ENCODE results near the gene NBPF1. TPM values are rescaled to one million over a fixed set of nuclear protein-coding genes. Genes with fewer than 3 reads are reported as not detected.
"Not testable (repeated sequence)": the region's sequence is repeated elsewhere in the genome, so short reads cannot be mapped to it uniquely, and the experiment has no call there.

NBPF1 gene
- total RNA-seq: 10 to 100 TPM in 3 of 4 donors, 1 to 10 TPM in 1; 10.0 to 23.5 (median 10.7) TPM

DNA sequence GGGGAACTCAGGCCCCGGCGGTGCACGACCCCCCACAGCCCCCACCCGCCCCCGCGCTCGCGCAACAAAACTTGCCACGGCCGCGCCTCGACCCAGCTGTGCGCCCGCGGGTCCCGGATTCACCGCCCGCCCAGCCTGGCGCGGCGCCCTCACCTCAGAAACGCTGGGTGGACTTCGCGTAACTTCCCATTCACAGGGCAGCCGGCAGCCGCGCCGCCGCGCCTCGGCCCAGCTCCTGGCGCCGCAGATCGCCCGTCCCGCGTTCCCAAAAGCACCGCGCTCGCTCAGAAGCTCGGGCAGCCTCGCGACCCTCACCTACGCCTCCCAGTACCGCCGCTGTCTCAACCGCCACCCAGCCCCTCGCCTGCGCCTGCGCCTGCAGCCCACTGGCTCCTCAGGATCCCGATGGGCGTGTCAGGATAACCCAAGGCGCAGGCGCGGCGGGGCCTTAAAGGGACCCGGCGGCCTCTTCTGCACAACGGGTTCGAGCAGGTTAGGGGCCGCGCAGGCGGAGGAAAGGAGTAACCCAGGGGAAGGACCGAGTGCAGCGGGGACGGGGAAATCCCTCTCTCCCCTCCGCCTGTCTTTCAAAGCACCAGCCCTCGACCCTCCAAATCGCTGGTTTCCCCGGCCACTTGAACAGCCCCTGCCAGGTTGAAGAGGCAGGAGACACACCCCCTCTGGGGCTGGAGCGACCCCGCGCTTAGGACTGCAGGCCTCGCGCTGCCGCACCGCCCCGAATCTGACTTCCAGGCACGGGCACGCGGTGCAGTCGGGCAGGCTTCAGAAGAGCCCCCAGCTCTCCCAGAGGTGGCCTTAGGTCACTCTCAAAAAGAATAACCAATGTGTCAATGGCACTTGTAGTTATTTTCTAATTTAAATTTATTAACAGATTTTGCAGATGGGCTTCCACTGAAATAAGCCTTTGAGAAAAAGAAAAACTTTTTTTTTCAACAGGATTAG is at the start of gene NBPF1:
NBPF1 (minus strand) TSS at position 380 of the 963 bp plus-strand sequence.
- Histone ChIP-seq H3K4me3 (peak within 1 kb of the TSS; percentile 38 to 68 (median 50)), H3K4me1 (peaks cover 10 to 33% (median 12%) of the 10 kb centered on the region in 3 donors), H3K9me3 (no peaks in the 10 kb centered on the region), H3K36me3 (peaks cover 0 to 17% (median 1%) of the 10 kb centered on the region in 3 donors), H3K27ac (peak within 1 kb of the TSS; percentile 43 to 81 (median 75)), H3K27me3 (peaks cover 0 to 7% (median 0%) of the 10 kb centered on the region in 4 donors)
- TF ChIP-seq POLR2A (IDR thresholded peaks at IDR 0.05): peak in 2 of 4 donors; percentile 86 to 91
- TF ChIP-seq CTCF (IDR thresholded peaks at IDR 0.05): peak in 5 of 6 experiments; percentile 10 to 76 (median 13)
- DNase-seq: peak; percentile 93
- intact Hi-C loops (cut with DNase I): no loop called here
- WGBS, 2 donors: 1% methylated on average over 79 to 82 of the region's 82 CpGs

- H3K27me3 ChIP-seq; H3K36me3 ChIP-seq; H3K27ac ChIP-seq; H3K9me3 ChIP-seq; H3K4me3 ChIP-seq; intact Hi-C loops (cut with DNase I); DNase-seq; H3K4me1 ChIP-seq: not testable (repeated sequence)
- no CpG with 5 or more reads among the region's 32 CpGs for WGBS, 2 donors
Observed at GRCh38 chr1:16658234-16658633, 44.9 kb upstream of the NBPF1 start.

GRCh38 chr1:16656981-16657683 is 43.8 kb upstream of the NBPF1 start:
- H3K4me1 ChIP-seq; H3K4me3 ChIP-seq; H3K36me3 ChIP-seq; H3K9me3 ChIP-seq; DNase-seq; H3K27me3 ChIP-seq; intact Hi-C loops (cut with DNase I); H3K27ac ChIP-seq: not testable (repeated sequence)
- no CpG with 5 or more reads among the region's 14 CpGs for WGBS, 2 donors

DNA sequence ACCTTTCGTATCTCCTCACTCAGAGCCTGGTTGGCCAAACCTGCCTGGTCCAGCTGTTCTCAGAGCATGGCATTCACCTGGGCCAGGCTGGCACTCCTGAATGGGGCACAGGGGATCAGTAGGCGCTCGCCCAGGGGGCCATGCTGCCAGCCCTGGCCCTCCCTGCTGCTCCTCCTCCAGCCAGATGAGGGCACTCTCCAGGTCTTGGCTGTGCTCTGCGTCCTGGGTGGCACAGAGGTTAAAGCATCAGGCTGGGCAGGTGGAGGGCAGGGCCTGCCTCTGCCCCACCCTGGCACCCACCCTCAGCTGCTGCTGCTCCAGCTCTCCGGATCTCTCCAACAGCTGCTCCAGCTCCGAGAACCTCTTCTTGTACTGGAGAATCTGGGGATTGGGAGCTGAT is 43.2 kb upstream of the NBPF1 start:
- H3K27me3 ChIP-seq; H3K4me3 ChIP-seq; DNase-seq; intact Hi-C loops (cut with DNase I); H3K9me3 ChIP-seq; H3K36me3 ChIP-seq; H3K4me1 ChIP-seq; H3K27ac ChIP-seq: not testable (repeated sequence)
- WGBS, 2 donors: no CpG with 5 or more reads among the region's 6 CpGs

GRCh38 chr1:16651560-16651959 is 38.2 kb upstream of the NBPF1 start:
- intact Hi-C loops (cut with DNase I); H3K4me1 ChIP-seq; H3K4me3 ChIP-seq; DNase-seq; H3K27ac ChIP-seq; H3K36me3 ChIP-seq; H3K9me3 ChIP-seq: not testable (repeated sequence)
- peaks cover 0 to 14% (median 0%) of the 10 kb centered on the region in 4 donors for H3K27me3 ChIP-seq
- 82 to 100% methylated on average over 1 of the region's 1 CpG for WGBS, 2 donors

DNA sequence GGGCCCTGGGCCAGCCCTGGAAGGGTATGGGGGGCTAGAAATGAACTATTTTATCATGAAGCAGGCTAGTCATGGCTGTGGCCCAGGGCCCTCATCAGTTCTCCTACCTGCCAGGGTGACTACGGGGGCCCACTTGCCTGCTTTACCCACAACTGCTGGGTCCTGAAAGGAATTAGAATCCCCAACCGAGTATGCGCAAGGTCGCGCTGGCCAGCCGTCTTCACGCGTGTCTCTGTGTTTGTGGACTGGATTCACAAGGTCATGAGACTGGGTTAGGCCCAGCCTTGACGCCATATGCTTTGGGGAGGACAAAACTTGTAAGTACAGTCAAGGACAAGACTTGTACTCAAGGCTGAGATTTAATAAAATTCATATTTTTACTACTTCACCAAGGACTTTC is 36.6 kb upstream of the NBPF1 start:
- 74 to 80% methylated on average over 5 to 8 of the region's 9 CpGs for WGBS, 2 donors
- H3K9me3 ChIP-seq; H3K27ac ChIP-seq; H3K36me3 ChIP-seq; intact Hi-C loops (cut with DNase I); DNase-seq; H3K4me3 ChIP-seq: not testable (repeated sequence)
- peaks cover 0 to 19% (median 0%) of the 10 kb centered on the region in 4 donors for H3K27me3 ChIP-seq
- peaks cover 4 to 16% (median 5%) of the 10 kb centered on the region in 3 donors for H3K4me1 ChIP-seq

DNA sequence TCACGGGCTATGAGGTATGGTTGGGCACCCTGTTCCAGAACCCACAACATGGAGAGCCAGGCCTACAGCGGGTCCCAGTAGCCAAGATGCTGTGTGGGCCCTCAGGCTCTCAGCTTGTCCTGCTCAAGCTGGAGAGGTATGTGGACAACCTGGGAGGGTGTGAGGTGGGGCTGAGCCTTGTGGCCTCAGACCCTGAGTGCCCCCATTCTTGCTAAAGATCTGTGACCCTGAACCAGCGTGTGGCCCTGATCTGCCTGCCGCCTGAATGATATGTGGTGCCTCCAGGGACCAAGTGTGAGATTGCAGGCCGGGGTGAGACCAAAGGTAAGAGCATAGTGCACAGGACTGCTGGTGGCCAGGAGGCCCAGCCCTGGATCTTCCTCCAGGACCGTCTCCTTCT is 36.0 kb upstream of the NBPF1 start:
- intact Hi-C loops (cut with DNase I); H3K36me3 ChIP-seq; H3K9me3 ChIP-seq; DNase-seq; H3K4me3 ChIP-seq; H3K27ac ChIP-seq: not testable (repeated sequence)
- peaks cover 7 to 19% (median 8%) of the 10 kb centered on the region in 3 donors for H3K4me1 ChIP-seq
- WGBS, 2 donors: 100% methylated on average over 3 of the region's 6 CpGs; no CpG with 5 or more reads in 1 of the 2 donors
- H3K27me3 ChIP-seq: peaks cover 0 to 19% (median 0%) of the 10 kb centered on the region in 4 donors

DNA sequence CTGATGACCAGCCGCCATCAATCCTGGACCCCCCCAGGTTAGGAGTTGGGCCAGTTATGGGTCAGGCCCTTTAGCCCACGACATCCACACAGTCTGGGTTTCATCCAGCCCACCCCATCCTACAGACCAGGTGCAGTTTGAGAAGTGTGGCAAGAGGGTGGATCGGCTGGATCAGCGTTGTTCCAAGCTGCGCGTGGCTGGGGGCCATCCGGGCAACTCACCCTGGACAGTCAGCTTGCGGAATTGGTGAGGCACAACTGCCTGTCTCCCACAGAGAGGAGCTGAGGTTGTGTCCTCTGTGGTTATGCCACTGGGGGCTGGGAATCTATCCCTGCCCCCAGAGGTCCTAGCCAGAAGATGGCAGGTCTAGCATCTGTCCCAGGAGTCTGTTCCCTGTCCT is 35.4 kb upstream of the NBPF1 start:
- H3K27ac ChIP-seq; H3K9me3 ChIP-seq; intact Hi-C loops (cut with DNase I); H3K4me3 ChIP-seq; DNase-seq; H3K36me3 ChIP-seq: not testable (repeated sequence)
- Histone ChIP-seq H3K27me3 (peaks cover 0 to 19% (median 0%) of the 10 kb centered on the region in 4 donors), H3K4me1 (peaks cover 9 to 24% (median 10%) of the 10 kb centered on the region in 3 donors)
- no CpG with 5 or more reads among the region's 8 CpGs for WGBS, 2 donors

GRCh38 chr1:16648250-16648649 is 34.9 kb upstream of the NBPF1 start:
- H3K4me1 ChIP-seq: peaks cover 14 to 29% (median 15%) of the 10 kb centered on the region in 3 donors
- intact Hi-C loops (cut with DNase I); H3K36me3 ChIP-seq; DNase-seq; H3K27ac ChIP-seq; H3K9me3 ChIP-seq: not testable (repeated sequence)
- peak overlapping the region in 2 of 4 donors; percentile 37 to 59 for H3K4me3 ChIP-seq
- WGBS, 2 donors: no CpG with 5 or more reads among the region's 32 CpGs
- H3K27me3 ChIP-seq: peaks cover 0 to 19% (median 0%) of the 10 kb centered on the region in 4 donors

- peaks cover 22 to 37% (median 23%) of the 10 kb centered on the region in 3 donors for H3K4me1 ChIP-seq
- 0% methylated on average over 15 of the region's 84 CpGs; no CpG with 5 or more reads in 1 of the 2 donors for WGBS, 2 donors
- H3K9me3 ChIP-seq; DNase-seq; intact Hi-C loops (cut with DNase I); H3K36me3 ChIP-seq; H3K27ac ChIP-seq: not testable (repeated sequence)
- peak overlapping the region in 3 of 4 donors; percentile 34 to 59 (median 37) for H3K4me3 ChIP-seq
- peaks cover 0 to 19% (median 0%) of the 10 kb centered on the region in 4 donors for H3K27me3 ChIP-seq
Observed at GRCh38 chr1:16647179-16648176, 34.1 kb upstream of the NBPF1 start.

Data from esophagus squamous epithelium (tissue), 5 donors.